Measurements from ENCODE around the gene MARS1.

The MARS1 gene

DNA sequence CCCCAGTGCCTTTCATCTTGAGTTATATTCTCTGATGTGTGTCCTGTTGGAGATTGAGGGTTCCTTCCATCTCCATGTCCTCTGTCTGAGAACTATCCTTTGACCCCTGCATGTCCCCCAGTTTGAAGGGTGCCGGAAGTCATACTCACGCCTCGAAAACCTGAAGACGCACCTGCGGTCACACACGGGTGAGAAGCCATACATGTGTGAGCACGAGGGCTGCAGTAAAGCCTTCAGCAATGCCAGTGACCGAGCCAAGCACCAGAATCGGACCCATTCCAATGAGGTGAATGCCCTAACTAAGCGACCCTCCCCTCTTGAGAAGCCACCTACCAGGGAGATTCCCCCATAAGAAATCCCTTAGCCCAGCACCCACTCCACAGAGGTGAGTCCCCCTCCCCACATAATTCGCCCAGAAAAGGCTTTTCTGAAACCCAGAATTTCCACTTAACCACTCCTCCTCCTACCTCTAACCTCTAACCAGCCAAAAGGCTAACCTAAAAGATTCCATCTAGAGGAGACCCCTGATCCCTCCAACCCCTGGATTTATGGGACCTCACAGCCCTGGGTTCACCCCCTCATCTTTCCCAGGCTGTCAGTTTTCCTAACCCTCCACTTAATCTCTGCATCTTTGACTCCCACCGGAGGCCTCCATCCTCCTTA lies 20.5 kb upstream of the MARS1 start:
- no peak for DNase-seq (ENCODE audit: low read depth)
- H3K4me3 ChIP-seq (ENCODE audit: control insufficient read depth, low read depth, low read length): no peak overlapping the region
- TF ChIP-seq, protein P1, sequence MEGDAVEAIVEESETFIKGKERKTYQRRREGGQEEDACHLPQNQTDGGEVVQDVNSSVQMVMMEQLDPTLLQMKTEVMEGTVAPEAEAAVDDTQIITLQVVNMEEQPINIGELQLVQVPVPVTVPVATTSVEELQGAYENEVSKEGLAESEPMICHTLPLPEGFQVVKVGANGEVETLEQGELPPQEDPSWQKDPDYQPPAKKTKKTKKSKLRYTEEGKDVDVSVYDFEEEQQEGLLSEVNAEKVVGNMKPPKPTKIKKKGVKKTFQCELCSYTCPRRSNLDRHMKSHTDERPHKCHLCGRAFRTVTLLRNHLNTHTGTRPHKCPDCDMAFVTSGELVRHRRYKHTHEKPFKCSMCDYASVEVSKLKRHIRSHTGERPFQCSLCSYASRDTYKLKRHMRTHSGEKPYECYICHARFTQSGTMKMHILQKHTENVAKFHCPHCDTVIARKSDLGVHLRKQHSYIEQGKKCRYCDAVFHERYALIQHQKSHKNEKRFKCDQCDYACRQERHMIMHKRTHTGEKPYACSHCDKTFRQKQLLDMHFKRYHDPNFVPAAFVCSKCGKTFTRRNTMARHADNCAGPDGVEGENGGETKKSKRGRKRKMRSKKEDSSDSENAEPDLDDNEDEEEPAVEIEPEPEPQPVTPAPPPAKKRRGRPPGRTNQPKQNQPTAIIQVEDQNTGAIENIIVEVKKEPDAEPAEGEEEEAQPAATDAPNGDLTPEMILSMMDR (conservative IDR thresholded peaks at IDR 0.05; ENCODE audit: control insufficient read depth, insufficient read depth, low read depth, low read length): no peak

- DNase-seq (ENCODE audit: low read depth): no peak
- no peak overlapping the region for H3K4me3 ChIP-seq (ENCODE audit: control insufficient read depth, low read depth, low read length)
- TF ChIP-seq, protein P1 (conservative IDR thresholded peaks at IDR 0.05; ENCODE audit: control insufficient read depth, insufficient read depth, low read depth, low read length): no peak
These were observed 20.0 kb upstream of the MARS1 start for GRCh38 chr12:57467915-57468314.

DNA sequence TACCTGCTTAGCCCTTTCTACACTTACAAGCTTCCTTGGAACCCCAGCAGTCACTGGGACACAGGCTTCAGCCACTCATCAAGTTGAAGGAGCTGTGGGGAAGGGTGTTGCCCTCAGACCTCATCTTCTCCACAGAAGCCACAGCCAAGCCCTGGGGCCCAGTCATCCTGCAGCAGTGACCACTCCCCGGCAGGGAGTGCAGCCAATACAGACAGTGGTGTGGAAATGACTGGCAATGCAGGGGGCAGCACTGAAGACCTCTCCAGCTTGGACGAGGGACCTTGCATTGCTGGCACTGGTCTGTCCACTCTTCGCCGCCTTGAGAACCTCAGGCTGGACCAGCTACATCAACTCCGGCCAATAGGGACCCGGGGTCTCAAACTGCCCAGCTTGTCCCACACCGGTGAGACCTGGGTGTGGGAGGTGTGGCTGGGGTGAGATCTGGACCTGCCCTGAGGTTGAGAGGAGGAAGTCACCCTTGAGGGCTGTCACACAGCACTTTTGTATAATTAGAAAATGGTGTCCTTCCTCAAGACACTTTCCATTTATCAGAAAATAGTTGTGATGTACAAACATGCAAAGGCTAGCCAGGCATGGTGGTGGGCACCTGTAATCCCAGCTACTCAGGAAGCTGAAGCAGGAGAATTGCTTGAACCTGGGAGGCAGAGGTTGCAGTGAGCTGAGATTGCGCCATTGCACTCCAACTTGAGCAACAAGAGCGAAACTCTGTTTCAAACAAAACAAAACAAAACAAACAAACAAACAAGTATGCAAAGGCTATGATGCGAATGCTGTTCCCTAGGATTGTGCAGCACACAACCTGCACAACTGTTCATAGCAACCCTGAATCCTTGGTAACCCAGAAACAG lies 18.3 kb upstream of the MARS1 start:
- TF ChIP-seq, protein P1 (conservative IDR thresholded peaks at IDR 0.05; ENCODE audit: control insufficient read depth, insufficient read depth, low read depth, low read length): no peak
- H3K4me3 ChIP-seq (ENCODE audit: control insufficient read depth, low read depth, low read length): no peak overlapping the region
- DNase-seq (ENCODE audit: low read depth): no peak

DNA sequence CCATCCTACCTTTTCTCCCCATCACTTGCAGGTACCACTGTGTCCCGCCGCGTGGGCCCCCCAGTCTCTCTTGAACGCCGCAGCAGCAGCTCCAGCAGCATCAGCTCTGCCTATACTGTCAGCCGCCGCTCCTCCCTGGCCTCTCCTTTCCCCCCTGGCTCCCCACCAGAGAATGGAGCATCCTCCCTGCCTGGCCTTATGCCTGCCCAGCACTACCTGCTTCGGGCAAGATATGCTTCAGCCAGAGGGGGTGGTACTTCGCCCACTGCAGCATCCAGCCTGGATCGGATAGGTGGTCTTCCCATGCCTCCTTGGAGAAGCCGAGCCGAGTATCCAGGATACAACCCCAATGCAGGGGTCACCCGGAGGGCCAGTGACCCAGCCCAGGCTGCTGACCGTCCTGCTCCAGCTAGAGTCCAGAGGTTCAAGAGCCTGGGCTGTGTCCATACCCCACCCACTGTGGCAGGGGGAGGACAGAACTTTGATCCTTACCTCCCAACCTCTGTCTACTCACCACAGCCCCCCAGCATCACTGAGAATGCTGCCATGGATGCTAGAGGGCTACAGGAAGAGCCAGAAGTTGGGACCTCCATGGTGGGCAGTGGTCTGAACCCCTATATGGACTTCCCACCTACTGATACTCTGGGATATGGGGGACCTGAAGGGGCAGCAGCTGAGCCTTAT lies 17.4 kb upstream of the MARS1 start:
- DNase-seq (ENCODE audit: low read depth): no peak
- no peak overlapping the region for H3K4me3 ChIP-seq (ENCODE audit: control insufficient read depth, low read depth, low read length)
- TF ChIP-seq, protein P1 (conservative IDR thresholded peaks at IDR 0.05; ENCODE audit: control insufficient read depth, insufficient read depth, low read depth, low read length): no peak

DNA sequence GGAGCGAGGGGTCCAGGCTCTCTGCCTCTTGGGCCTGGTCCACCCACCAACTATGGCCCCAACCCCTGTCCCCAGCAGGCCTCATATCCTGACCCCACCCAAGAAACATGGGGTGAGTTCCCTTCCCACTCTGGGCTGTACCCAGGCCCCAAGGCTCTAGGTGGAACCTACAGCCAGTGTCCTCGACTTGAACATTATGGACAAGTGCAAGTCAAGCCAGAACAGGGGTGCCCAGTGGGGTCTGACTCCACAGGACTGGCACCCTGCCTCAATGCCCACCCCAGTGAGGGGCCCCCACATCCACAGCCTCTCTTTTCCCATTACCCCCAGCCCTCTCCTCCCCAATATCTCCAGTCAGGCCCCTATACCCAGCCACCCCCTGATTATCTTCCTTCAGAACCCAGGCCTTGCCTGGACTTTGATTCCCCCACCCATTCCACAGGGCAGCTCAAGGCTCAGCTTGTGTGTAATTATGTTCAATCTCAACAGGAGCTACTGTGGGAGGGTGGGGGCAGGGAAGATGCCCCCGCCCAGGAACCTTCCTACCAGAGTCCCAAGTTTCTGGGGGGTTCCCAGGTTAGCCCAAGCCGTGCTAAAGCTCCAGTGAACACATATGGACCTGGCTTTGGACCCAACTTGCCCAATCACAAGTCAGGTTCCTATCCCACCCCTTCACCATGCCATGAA lies 16.8 kb upstream of the MARS1 start:
- H3K4me3 ChIP-seq (ENCODE audit: control insufficient read depth, low read depth, low read length): no peak overlapping the region
- TF ChIP-seq, protein P1 (conservative IDR thresholded peaks at IDR 0.05; ENCODE audit: control insufficient read depth, insufficient read depth, low read depth, low read length): no peak
- no peak for DNase-seq (ENCODE audit: low read depth)

- no peak overlapping the region for H3K4me3 ChIP-seq (ENCODE audit: control insufficient read depth, low read depth, low read length)
- no peak for DNase-seq (ENCODE audit: low read depth)
- TF ChIP-seq, protein P1 (conservative IDR thresholded peaks at IDR 0.05; ENCODE audit: control insufficient read depth, insufficient read depth, low read depth, low read length): no peak
These were observed 16.2 kb upstream of the MARS1 start for GRCh38 chr12:57471661-57472060.
